H1 (cell line): ENCODE results near the gene DHRS3. TPM values are rescaled to one million over a fixed set of nuclear protein-coding genes. Genes with fewer than 3 reads are reported as not detected.

Experiments used
- CTCF ChIA-PET: fragments of 300-600 bp; sonication (Branson Sonifier 250); formaldehyde crosslinking; loops from one replicate; lab custom pipeline; 2021; ENCODE audit not compliant: partially characterized antibody; lab: Charles Lee
- POLR2A ChIA-PET: fragments of 300-600 bp; sonication (Branson Sonifier 250); formaldehyde crosslinking; loops from one replicate; lab custom pipeline; 2021; ENCODE audit warnings: inconsistent platforms; ENCODE audit not compliant: partially characterized antibody; lab: Charles Lee
- DNase-seq, 2 experiments: peaks; one replicate each; pipeline versions ENCODE4 v3.0.0 to v3.0.0-alpha.2; 2010 to 2022; ENCODE audit warnings: low spot score in 2 of 2, low read depth in 1 of 2, mixed read lengths in 1 of 2
- FAIRE-seq: peaks from 2 replicates; lab custom pipeline; 2011; peaks lifted over from hg19 to GRCh38; lab: Jason Lieb, UNC
- H2AFZ ChIP-seq: 2 replicates; pipeline ENCODE4 v1.8.1; 2012; ENCODE audit warnings: low read length, inconsistent platforms
- H2AK5ac ChIP-seq: 2 replicates; pipeline ENCODE4 v1.6.1; 2013; ENCODE audit warnings: low read depth, low read length
- H2BK120ac ChIP-seq: replicated peaks from 2 replicates; pipeline ENCODE3; 2013; ENCODE audit warnings: low read depth, low read length, inconsistent platforms
- H2BK12ac ChIP-seq: 2 replicates; pipeline ENCODE4 v1.6.1; 2013; ENCODE audit warnings: low read depth, low read length
- H2BK15ac ChIP-seq: 2 replicates; pipeline ENCODE4 v1.6.1; 2013; ENCODE audit warnings: low read length
- H2BK20ac ChIP-seq: 2 replicates; pipeline ENCODE4 v1.6.1; 2013; ENCODE audit warnings: low read length
- H2BK5ac ChIP-seq: 2 replicates; pipeline ENCODE4 v1.6.1; 2013; ENCODE audit warnings: low read depth, low read length
- H3K14ac ChIP-seq: 2 replicates; pipeline ENCODE4 v1.6.1; 2013; ENCODE audit warnings: inconsistent platforms; ENCODE audit not compliant: insufficient read length
- H3K18ac ChIP-seq: 2 replicates; pipeline ENCODE4 v1.6.1; 2013; ENCODE audit warnings: low read length; ENCODE audit errors: extremely low read depth
- H3K23ac ChIP-seq: 2 replicates; pipeline ENCODE4 v1.6.1; 2013; ENCODE audit warnings: inconsistent platforms; ENCODE audit not compliant: insufficient read length
- H3K23me2 ChIP-seq: 2 replicates; pipeline ENCODE4 v1.6.1; 2013; ENCODE audit warnings: low read depth, low read length
- H3K27ac ChIP-seq: 2 replicates; pipeline ENCODE4 v1.6.1; 2011; ENCODE audit warnings: low read depth, low read length, inconsistent platforms
- H3K27me3 ChIP-seq, 4 experiments: replicated peaks in 1 of 4; 1 replicate in 1 of 4; 2 replicates in 3 of 4; pipeline versions ENCODE4 v1.6.1 to v1.8.1; 2011 to 2013; ENCODE audit warnings: low read length in 3 of 4, mild to moderate bottlenecking in 3 of 4, inconsistent platforms in 2 of 4, mixed read lengths in 2 of 4, moderate library complexity in 1 of 4; ENCODE audit not compliant: control insufficient read depth in 3 of 4, insufficient read depth in 3 of 4; ENCODE audit errors: extremely low read depth in 1 of 4
- H3K36me3 ChIP-seq, 4 experiments: 2 replicates each; pipeline versions ENCODE4 v1.6.1 to v1.8.1; 2011 to 2013; ENCODE audit warnings: mild to moderate bottlenecking in 4 of 4, low read length in 3 of 4, moderate library complexity in 2 of 4, control low read depth in 1 of 4, inconsistent platforms in 1 of 4; ENCODE audit not compliant: insufficient read depth in 4 of 4, control insufficient read depth in 2 of 4
- H3K4ac ChIP-seq: replicated peaks from 2 replicates; pipeline ENCODE3; 2013; ENCODE audit warnings: low read length, low read depth, mixed read lengths, inconsistent platforms; ENCODE audit not compliant: insufficient read length
- H3K4me1 ChIP-seq, 4 experiments: replicated peaks in 1 of 4; 1 replicate in 1 of 4; 2 replicates in 3 of 4; pipeline versions ENCODE4 v1.6.1 to v1.8.1; 2011 to 2013; ENCODE audit warnings: low read length in 3 of 4, inconsistent platforms in 2 of 4, mixed read lengths in 1 of 4; ENCODE audit not compliant: insufficient read depth in 4 of 4, control insufficient read depth in 3 of 4
- H3K4me2 ChIP-seq, 2 experiments: 2 replicates each; pipeline versions ENCODE4 v1.6.1 to v1.8.1; 2011 to 2013; ENCODE audit warnings: low read depth in 2 of 2, low read length in 2 of 2, control low read depth in 1 of 2, inconsistent platforms in 1 of 2, mild to moderate bottlenecking in 1 of 2; ENCODE audit not compliant: insufficient read depth in 1 of 2
- H3K4me3 ChIP-seq, 4 experiments: fragments of 200-600, 300-600 bp in 1 of 4; sonication (generic), shearing (Covaris generic), sonication (Bioruptor Twin) in 1 of 4; 2 replicates each; pipeline versions ENCODE4 v1.5.1 to v1.8.1; 2011 to 2016; ENCODE audit warnings: low read length in 4 of 4, low read depth in 3 of 4, control low read depth in 2 of 4, inconsistent platforms in 2 of 4, mild to moderate bottlenecking in 2 of 4, mixed read lengths in 1 of 4, moderate library complexity in 1 of 4; ENCODE audit not compliant: insufficient read depth in 2 of 4; ENCODE audit errors: extremely low read depth in 1 of 4
- H3K56ac ChIP-seq: replicated peaks from 2 replicates; pipeline ENCODE3; 2013; ENCODE audit warnings: low read depth, mild to moderate bottlenecking, mixed read lengths, low read length, inconsistent platforms; ENCODE audit not compliant: insufficient read length
- H3K79me1 ChIP-seq: 2 replicates; pipeline ENCODE4 v1.6.1; 2013; ENCODE audit warnings: low read depth, low read length, control low read depth
- H3K79me2 ChIP-seq, 2 experiments: 2 replicates each; pipeline versions ENCODE4 v1.6.1 to v1.8.1; 2012 to 2013; ENCODE audit warnings: low read length in 2 of 2, mild to moderate bottlenecking in 2 of 2, inconsistent platforms in 1 of 2; ENCODE audit not compliant: insufficient read depth in 2 of 2, control insufficient read depth in 1 of 2
- H3K9ac ChIP-seq, 4 experiments: replicated peaks in 1 of 4; 1 replicate in 1 of 4; 2 replicates in 3 of 4; pipeline versions ENCODE4 v1.6.1 to v1.8.1; 2011 to 2013; ENCODE audit warnings: low read depth in 3 of 4, low read length in 3 of 4, control low read depth in 2 of 4, mild to moderate bottlenecking in 2 of 4, moderate library complexity in 2 of 4, inconsistent platforms in 1 of 4; ENCODE audit errors: extremely low read depth in 1 of 4
- H3K9me3 ChIP-seq, 2 experiments: 2 replicates each; pipeline versions ENCODE4 v1.6.1 to v1.8.1; 2012 to 2013; ENCODE audit warnings: mild to moderate bottlenecking in 2 of 2, moderate library complexity in 2 of 2, control low read depth in 1 of 2, inconsistent platforms in 1 of 2, low read depth in 1 of 2, low read length in 1 of 2, mixed read lengths in 1 of 2; ENCODE audit not compliant: insufficient read depth in 2 of 2
- H4K20me1 ChIP-seq, 2 experiments: replicated peaks in 1 of 2; 2 replicates each; pipeline versions ENCODE3 to v1.8.1; 2011 to 2013; ENCODE audit warnings: inconsistent platforms in 2 of 2, low read length in 2 of 2, mild to moderate bottlenecking in 1 of 2; ENCODE audit not compliant: insufficient read depth in 2 of 2, control insufficient read depth in 1 of 2
- H4K5ac ChIP-seq: 2 replicates; pipeline ENCODE4 v1.6.1; 2013; ENCODE audit warnings: low read length, low read depth, mixed read lengths, inconsistent platforms; ENCODE audit not compliant: insufficient read length
- H4K8ac ChIP-seq: 2 replicates; pipeline ENCODE4 v1.8.0; 2013; ENCODE audit warnings: mild to moderate bottlenecking, moderate library complexity, low read length, inconsistent platforms; ENCODE audit not compliant: insufficient read depth; ENCODE audit errors: extremely low read depth
- H4K91ac ChIP-seq: replicated peaks from 2 replicates; pipeline ENCODE3; 2013; ENCODE audit warnings: low read length, mixed read lengths, inconsistent platforms; ENCODE audit not compliant: insufficient read length
- RXRA ChIP-seq: IDR thresholded peaks from 2 replicates; pipeline ENCODE4 v1.6.1; 2011; ENCODE audit warnings: low read depth, mild to moderate bottlenecking, low read length, moderate library complexity; ENCODE audit not compliant: insufficient read depth
- TEAD4 ChIP-seq: IDR thresholded peaks from 2 replicates; pipeline ENCODE4 v1.6.1; 2012; ENCODE audit warnings: low read depth, low read length, inconsistent platforms, mixed read lengths
- WGBS, 2 experiments: shearing (Covaris generic) in 1 of 2; methylation state at CpG; one replicate each; pipeline versions ENCODE4 v1.1.6 to v1.1.7; 2013 to 2015; ENCODE audit warnings: low lambda C conversion rate in 2 of 2, mixed read lengths in 2 of 2, inconsistent platforms in 1 of 2, low coverage in 1 of 2, missing lambda C conversion rate in 1 of 2; ENCODE audit not compliant: insufficient replicate concordance in 2 of 2, insufficient coverage in 1 of 2, insufficient read length in 1 of 2; ENCODE audit errors: extremely low coverage in 1 of 2, missing lambda C conversion rate in 1 of 2; 5-methylcytosine and 5-hydroxymethylcytosine counted together
- polyA plus RNA-seq, 7 experiments: library from polyadenylated mRNA; depleted of rRNA in 3 of 7; stranded (reverse) in 5 of 7; unstranded in 2 of 7; fragments of >200 nt in 5 of 7; fragments of 200-250 nt in 2 of 7; gene quantifications; 1 replicate in 5 of 7; 2 replicates in 1 of 7; 4 replicates in 1 of 7; pipeline versions ENCODE4 v1.2.1 to v1.2.3, GENCODE V29; 2011 to 2013; ENCODE audit warnings: missing spikeins in 2 of 7, mixed read lengths in 2 of 7
- total RNA-seq: library from RNA; stranded (reverse); fragmentation: NEBNext Ultra II Directional; extraction: Animal tissue kit (Norgen Biotek cat#: 25700); gene quantifications from 2 replicates; pipeline ENCODE4 v1.2.1, GENCODE V29; 2021

Gene DHRS3
- total and polyA plus RNA-seq, 2 of the 8 experiments (the other 6 are each of a cell fraction or from before 2014, with no cell fraction given), result 32.5 to 36.4 TPM

GRCh38 chr1:12556368-12556930, 61.6 kb downstream of the DHRS3 start:
- no peaks in the 10 kb centered on the region for H4K20me1 ChIP-seq
- no peaks in the 10 kb centered on the region for H3K36me3 ChIP-seq
- H4K5ac ChIP-seq, result no peak overlapping the region
- no peaks in the 10 kb centered on the region for H3K27me3 ChIP-seq
- H2BK5ac ChIP-seq, result no peak overlapping the region
- H3K4me1 ChIP-seq, result peaks cover 0 to 5% (median 3%) of the 10 kb centered on the region in 4 experiments; a peak in 4 of 7 replicates
- 69% methylated on average over 9 of the region's 9 CpGs; no CpG with 5 or more reads in 1 of the 2 experiments for WGBS, 2 experiments
- no peak overlapping the region for H2BK12ac ChIP-seq
- H3K4ac ChIP-seq, result no peak overlapping the region
- ChIA-PET CTCF (interaction anchor here (0.6 to 1.9 kb wide), 4 partner anchors 21 to 281 kb away, joined by 3 to 6 read pairs (median 4); no protein-coding TSS in a partner anchor), POLR2A (interaction anchor here (0.7 to 1.8 kb wide), 4 partner anchors 10 to 63 kb away, joined by 3 to 6 read pairs (median 4); no protein-coding TSS in a partner anchor)
- H2AK5ac ChIP-seq, result no peak overlapping the region
- H3K18ac ChIP-seq, result no peak overlapping the region
- H3K14ac ChIP-seq, result no peak overlapping the region
- H3K27ac ChIP-seq, result no peak overlapping the region
- H2BK15ac ChIP-seq, result peak overlapping the region; percentile 46; the same call in 1 of the 2 replicates
- no peaks in the 10 kb centered on the region for H3K23me2 ChIP-seq
- TF ChIP-seq TEAD4 (0 out of 2 replicates have a peak, but pooled peaks have one; percentile 42), RXRA (no peak)
- H3K56ac ChIP-seq, result no peak overlapping the region
- no peaks in the 10 kb centered on the region for H3K79me2 ChIP-seq
- H3K9ac ChIP-seq, result no peak overlapping the region
- no peak overlapping the region for H3K4me3 ChIP-seq
- peaks cover 3 to 10% of the 10 kb centered on the region in 2 experiments; a peak in 3 of 4 replicates for H3K9me3 ChIP-seq
- no peak overlapping the region; a peak in 1 of 4 replicates for H3K4me2 ChIP-seq
- no peak overlapping the region for H4K91ac ChIP-seq
- H2BK120ac ChIP-seq, result no peak overlapping the region
- DNase-seq, result no peak
- H3K23ac ChIP-seq, result no peak overlapping the region
- H2BK20ac ChIP-seq, result no peak overlapping the region
- H3K79me1 ChIP-seq, result no peaks in the 10 kb centered on the region
- H4K8ac ChIP-seq, result no peak overlapping the region; the same call in 1 of the 2 replicates
- FAIRE-seq, result no peak
- H2AFZ ChIP-seq, result peak overlapping the region; percentile 1; the same call in 1 of the 2 replicates
